ENCODE results near the gene SLC39A8.

SLC39A8 gene

DNA sequence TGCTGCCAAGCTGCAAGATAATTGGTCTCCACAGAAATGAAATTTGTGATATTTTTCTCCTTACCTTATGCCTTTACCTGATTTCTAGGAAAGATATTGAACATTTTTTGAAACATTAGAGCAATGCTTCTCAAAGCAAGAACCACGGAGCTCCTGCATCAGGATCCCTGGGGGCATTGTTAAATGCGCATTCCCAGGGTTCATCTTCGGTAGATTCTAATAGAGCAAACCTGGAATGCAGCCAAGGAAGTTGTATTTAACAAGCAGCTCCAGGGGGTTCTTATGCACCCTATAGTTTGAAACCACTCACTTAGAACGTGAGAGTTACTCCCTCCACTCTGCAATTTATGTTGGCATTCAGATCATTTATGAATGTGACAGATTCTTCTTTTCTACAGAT, 126.2 kb downstream of the SLC39A8 start:
- DNase-seq, result no peak

GRCh38 chr4:102218656-102219055, 126.6 kb downstream of the SLC39A8 start:
- no peak for DNase-seq

- no peak for DNase-seq
Observed at GRCh38 chr4:102217775-102218355, 127.4 kb downstream of the SLC39A8 start.

DNA sequence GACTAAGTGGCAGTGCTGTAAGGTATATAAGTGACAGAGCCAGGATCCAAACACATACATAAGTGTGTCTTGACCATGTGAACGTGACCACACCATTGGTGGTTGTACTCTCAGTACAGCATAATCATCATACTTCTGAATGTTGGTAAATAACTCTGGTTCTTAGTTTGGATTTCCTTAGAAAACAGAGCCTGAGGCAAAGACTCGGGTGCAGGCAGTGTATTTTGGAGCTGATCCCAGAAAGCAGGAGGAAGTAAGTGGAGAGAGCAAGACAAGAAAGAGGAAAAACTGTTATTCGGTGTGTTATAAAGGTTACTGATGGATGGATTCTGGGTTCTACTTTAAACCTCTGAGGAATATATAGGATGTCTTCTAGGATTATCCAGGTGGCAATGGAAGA, 127.9 kb downstream of the SLC39A8 start:
- DNase-seq, result no peak

DNA sequence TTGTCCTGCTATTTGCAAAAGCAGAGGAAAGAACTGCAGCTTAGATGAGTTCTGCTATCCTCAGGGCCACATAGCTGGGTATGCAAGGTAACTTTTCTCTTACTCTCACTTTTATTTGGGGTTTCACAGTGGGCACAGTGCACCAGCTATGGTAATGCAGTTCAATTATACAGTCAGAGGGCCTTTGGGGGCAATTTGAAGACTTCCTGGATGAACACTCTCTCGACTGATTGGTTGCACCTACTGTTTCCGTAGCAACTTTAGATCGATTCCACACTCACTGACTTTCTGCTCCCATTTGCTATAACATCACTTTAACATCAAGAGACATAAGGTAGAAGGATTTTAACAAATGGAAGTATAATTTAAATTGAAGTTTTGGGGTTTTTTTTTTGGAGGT, 128.6 kb downstream of the SLC39A8 start:
- DNase-seq, result no peak

DNA sequence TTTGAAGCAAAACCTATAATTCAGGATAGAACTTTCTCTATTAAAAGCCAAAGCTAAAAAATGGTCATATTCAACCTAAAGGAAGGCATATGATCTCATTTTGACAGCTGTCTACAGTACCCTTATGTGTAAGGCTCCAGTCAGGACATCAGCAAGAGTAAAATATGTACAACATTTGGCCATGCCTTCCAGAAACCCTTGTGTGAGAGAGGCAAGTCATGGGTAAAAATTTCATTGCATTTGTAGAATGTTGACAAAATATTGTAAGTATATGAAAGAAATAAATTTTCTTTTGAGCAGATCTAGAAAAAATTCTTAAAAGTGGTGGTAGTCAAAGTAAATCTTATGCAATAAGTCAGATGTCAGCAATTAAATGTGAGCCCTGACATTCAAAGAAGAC, 132.3 kb downstream of the SLC39A8 start:
- no peak for DNase-seq

Data from femur (tissue), 1 donor.